Right forelimb (tissue), 1 donor: Measurements from ENCODE around the gene CNTFR.

Experiments
- DNase-seq: peaks from one replicate; pipeline ENCODE4 v3.0.0-alpha.2; 2018

The CNTFR gene

DNA sequence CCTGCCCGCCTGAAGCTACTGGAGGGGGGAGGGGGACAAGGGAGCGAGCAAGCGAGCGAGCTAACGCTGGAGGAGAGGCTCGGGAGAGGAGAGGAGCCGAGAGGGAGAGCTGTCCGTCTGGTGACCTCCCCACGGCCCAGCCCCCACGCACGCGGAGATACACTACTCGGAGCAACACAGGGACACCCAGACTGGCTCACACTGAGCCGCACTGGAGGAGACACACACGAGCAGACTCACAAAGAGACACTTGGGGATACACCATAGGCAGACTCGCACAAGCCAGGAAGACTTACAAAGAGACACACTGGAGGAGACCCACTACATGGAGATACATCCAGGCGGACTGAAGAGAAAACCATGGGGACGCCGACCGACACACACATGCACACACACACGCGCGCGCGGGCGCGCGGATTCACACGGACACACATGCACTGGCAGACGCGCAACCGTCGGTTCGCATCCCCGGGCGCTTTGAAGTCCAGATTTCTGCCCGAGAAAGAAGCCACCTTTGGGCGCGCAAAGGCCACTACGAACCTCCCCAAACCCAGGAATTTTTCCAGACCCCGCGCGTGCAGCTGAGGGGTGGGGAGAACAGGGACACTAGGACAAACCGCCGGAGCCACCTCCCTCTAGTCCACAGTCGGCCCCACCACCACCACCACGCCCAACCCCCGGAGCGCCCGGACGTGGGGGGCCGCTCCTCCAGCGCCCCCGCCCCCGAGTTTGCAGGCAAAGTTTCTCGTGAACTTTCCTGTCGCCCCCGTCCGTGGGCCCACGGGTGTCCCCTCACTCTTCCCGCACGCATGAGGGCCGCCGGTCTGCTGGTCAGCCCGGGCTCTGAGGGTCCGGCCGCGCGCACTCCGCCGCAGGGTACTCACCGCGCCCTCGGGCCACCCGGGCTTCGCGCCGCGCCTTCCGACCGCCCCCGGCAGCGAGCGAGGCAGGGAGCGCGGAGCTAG is 571 bp downstream of the CNTFR start:
- no peak for DNase-seq

DNA sequence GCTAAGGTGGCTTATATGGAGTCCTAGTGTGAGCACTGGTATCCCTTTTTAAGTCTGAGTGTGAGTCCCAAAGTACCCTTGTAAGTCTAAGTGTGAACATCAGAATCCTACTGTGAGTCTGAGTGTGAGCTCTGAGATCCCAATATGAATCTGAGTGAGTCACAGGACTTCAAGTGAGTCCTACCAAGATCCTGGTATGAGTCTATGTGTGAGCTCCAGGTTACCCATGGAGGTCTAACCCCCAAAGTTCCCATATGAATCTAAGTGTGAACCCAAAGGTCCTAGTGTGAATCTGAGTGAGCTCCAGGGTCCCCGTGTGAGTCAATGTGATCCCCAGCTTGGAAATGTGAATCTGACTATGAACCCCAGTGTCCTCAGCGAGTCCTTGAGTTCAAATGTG is 2.3 kb downstream of the CNTFR start:
- no peak for DNase-seq

DNA sequence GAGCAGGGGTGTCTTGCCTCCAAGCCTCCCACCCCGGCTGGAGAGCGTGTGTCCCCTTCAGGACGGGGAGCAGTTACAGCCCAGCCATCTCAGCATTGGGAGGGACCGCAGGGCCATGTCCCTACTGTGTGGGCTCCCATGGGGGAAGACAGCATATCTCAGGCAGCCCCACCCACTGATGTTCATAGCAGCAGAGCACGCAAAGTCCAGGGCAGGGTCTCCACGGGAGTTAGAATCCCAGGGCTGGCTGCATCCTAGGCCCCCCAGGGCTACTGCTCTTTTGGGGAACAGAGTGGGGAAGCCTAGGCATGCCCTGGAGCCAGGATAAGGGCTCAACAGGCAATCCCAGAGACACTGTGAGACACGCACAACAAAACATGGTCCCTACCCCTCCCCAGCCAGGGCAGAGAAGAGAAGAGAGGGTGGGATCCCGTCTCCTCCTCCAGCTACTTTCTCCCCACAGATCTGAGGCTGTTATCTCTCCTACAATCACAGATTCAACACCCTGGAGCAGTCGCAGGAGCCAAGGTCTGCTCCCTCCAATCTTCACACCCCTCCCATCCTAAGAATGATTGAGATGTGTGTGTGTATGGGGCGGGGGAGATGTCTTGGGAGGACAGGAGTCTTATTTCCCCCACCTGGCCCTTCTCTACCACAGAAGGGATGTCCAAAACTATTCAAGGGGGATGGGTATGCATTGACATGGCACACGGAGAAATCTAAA is 3.4 kb downstream of the CNTFR start:
- no peak for DNase-seq

DNA sequence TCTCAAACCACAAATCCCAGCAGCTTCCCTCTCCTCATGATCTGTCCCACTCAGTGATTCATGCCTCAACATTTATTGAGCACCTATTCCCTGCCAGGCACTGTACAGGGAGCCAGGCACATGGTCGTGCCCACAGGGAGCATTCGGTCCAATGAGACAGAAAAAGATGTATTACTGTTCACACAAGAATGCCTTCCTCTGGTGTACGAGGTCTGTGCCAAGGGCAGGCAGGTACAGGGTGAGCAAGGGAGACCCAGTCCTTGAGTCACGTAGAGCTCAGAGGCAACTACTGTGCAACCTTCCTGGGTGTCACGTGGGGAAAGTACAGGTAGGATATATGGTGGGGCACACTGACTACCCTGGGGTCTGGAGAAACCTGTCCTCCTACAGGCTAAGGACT is 4.6 kb downstream of the CNTFR start:
- DNase-seq: no peak

DNA sequence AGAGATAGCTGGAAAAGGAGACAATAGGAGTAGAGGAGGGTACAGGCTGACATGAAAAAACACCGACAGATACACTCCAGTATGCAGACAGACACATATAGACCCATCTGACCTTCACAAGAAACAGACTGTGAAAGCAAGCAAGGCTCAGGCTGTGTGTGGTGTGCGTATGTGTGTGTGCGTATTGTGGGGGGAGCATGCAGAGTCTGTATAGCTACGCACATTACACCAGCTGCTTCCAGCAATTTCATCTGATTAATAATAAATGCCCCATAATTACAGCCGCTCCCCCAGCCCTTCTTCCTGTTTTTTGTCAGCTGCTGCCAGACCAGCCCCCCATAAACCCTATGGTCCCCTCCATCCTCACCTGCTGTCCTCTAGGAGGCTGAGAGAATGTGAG is 6.7 kb downstream of the CNTFR start:
- DNase-seq: no peak

DNA sequence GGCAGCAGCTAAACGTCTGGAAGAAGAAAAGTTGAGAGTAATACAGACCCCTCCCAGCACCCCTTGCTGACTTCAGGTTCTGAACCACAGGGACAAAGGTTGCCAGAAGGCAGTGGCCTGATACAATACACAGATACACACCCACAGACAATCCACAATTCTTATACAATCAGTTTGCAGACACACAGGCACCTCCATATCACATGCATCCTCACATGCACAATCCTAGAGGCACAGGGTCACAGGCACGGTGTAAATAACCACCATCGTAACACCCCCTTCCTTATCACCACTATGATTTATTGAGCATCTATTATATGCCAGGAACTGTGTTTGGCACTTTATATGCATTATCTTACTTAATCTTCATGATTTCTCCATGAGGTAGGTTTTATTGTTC is 8.2 kb downstream of the CNTFR start:
- DNase-seq: no peak

DNA sequence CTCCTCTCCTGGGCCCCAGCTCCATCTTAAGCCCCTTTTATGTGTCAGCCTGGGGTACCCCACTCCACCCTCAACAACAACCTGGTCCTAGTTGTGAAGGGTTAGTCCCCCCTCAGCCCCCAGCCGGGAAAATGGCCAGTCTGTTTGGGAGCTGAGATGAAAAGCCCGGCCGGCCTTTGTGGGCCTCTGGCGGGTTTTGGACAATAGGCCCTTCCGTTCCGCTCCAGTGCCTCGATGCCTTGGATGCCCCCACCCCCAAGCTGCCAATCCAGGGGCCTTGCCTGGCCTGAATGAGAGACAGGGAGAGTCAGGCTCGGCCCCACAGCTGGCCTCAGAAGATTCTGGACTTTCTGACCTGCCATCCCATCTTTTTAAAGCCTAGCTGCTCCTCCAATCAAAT is 9.2 kb downstream of the CNTFR start:
- DNase-seq: no peak

DNA sequence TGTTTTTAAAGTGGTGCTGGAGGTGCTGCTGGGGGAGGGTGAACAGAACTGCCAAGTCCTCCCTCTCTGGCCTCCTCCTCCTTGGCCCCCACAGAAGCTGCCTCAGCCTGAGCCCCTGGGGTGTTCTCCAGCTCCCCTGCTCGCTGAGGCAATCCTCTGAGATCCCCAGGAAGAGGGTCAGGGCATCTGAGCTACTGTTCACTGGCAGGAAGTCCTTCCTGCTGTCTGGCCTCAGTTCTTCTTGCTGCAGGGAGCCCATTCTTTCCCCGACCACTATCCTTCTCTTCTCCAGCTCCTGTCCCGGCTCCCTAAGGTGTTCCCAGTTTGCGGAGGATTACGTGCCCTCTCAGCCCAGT is 9.7 kb downstream of the CNTFR start:
- no peak for DNase-seq

DNA sequence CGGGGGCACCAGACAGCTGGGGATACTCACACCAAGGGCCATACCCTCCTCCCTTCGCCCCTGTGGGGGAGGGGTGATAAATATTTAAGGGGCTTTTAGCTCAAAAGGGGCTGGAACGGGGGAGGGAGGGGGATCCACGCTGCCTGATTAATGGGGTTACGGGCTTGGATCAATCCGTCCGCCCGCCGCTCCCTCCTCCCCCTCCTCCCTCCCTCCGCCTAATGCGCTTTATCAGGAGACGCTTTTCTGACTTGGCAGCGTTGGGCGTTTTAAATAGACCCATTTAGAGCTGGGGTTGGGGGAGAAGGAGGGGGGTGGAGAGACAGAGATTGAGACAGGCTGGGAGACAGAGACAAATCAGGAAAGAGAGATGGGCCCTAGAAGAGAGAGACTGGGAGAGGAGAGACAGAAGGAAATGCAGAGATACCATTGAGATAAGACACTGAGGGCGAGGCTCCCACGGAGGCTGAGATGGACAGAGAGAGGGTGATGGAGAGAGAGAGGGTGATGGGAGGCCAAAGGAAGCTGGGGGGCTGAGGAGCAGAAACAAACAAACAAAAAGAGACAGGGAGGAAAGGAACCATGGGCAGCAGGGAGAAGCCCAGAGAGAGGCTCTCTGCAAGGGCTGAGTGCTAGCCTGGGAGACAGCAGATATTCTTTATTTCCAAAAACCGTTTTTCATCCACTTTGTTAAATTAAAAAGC is 10.3 kb downstream of the CNTFR start:
- no peak for DNase-seq

DNA sequence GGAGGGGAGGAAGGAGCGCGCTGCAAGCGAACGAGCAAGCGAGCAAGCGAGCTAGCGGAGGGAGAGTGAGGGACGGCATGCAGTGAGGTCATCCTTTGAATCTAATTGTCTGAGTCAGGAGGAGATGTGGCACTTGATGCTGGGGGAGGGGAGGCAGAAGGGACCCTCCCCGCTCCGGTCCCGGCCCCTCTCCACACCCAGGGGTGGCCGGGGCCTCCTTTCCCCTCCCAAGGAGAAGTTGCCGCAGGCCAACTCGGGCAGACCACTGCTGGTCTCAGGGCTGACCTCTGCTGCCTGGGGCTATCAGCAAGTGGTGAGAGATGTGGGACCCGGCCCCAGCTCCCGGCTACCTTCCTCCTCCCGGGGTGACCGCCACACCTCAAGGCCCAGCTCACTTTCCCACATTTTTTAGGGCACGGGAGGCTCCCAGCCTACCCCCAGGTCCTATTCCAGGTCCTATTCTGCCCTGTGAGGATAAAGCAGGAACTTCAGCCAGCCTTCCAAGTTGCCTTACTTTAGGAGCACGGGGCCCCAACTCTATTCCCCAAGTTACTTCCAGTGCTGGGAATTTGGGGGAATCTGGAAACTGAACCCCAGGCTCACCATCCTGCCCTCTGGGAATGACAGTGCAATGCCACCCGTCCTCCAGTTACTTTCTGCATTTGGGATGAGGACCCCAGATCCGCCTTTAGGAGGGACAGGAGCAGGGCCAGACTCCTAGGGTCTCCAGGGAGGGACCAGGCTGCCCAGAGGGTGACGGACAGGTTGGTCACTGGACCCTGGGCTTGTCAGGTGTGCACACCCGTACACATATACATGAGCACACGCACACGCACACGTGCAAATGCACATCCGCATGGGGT is 11.1 kb downstream of the CNTFR start:
- peak; percentile 60 for DNase-seq

DNA sequence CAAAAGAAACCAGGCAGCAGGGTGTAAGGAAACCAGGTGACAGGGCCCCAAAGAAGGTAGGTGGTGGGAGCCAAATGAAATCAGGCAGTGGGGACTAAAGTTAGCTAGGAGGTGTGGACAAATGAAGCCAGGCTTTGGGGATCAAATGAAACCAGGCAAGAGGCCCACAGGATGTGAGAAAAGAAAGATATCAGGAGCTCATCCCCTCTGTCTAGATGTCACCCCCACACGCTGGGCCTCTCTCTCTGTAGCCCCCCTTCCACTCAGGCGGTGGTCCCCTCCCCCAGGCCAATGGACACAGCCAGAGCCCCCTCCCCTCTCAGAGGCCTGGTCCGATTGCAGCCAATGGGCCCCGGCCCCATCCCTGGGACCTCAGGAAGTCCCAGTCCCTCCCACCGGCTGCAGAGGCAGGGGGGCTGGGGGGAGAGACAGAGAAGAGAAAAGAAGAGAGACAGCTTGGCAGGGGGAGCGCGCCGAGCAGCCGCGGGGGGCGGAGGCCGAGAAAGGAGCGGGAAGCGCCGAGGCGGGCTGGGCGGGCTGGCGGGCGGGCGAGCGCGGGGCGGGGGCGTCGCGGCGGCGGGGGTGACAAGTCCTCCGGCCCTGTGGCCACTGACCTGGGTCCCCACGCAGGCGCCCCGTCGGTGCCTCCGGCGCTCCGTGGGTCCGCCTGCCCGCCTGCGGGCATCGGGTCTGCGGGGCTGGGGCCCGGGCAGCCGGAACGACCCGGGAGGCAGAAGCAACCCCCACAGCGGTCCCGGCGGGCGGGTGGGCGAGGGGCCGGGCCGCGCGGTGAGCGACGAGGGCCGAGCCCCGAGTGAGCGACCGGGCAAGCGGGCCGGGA is 11.9 kb downstream of the CNTFR start:
- peak; percentile 82 for DNase-seq

DNA sequence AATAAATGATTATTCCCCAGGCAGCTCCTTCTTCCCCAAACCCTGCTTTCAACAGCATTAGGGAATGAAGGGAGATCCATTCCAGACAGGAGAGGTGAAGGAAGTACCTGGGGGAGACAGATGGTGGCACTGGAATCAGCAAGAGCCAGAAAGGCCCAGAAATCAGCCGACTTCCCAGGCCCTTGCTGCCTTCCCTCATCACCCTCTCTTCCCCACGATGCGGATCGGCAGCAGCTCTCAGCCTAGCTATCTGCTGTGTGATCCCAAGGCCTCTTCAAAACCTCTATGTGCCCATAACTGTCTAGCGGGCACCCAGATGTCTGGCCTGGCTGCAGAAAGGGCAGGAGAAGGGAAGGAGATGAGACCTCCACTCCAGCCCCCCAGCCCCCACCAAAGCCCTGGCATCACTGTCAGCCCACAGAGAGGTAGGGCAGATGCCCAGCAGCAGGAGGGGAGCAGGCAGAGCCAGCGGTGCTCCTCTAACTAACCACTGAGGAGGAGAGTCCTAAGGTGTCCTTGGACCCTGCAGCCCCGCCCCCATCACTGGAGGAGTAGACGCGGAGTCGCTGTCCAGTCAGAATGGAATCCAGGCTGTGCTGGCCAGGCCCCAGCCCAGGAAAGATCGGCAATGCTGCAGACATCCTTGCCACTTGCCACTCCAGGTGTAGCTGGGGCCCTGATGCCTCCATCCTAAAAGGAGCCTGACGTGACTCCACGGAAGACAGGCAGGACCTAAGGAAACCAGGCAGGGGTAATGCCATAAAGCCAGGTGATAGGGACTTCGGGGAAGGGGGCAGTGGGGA is 12.7 kb downstream of the CNTFR start:
- no peak for DNase-seq

DNA sequence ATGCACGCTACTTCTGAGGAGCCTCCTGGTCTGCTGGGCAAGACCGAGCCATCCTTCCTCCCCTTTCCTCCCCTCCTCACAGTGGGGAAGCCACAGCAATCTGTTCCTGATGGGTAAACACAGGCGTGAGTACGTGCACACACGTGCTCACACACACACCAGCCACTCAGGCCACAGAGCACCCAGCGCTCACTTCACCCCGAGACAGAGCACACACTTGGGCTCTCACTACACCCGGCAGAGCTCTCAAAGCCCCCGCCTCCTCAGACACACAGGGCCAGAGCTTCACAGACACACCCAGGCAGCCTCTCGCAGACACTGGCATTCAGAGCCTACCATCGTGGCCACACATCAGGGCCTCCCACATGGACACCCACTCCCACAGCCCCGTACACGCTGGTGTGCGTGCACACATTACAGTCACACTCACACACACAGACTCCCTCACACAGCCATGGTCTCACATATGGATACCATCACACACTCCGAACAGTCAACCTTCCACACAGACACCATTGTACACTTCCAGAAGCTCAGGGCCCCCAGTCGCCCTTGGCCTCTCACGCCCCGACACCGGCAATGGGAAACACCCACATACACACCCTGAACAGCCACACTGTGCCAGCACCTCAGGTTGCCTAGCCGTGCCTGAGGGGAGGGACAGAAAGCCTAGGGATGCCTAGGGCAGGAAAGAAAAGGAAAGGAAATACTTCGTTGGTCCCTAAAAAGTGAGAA is 13.5 kb downstream of the CNTFR start:
- no peak for DNase-seq

DNA sequence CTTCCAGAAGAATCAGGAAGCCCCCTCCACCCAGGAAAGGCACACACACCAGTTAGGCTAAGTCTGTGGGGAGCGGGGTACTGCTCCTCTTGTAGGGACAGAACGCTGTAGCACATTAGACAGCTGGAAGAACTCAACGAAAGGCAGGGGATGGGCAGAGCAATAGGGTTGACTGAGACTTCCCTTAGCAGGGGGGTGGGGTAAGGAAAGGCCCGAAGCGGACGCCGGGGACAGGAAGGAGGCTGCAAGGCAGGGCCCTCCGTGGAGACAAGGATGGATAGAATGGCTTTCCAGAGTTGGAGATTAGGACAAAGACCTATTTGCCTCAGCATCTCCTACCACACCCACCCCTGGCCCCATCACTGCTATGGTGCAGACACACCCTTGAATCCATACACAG is 14.3 kb downstream of the CNTFR start:
- DNase-seq: no peak

DNA sequence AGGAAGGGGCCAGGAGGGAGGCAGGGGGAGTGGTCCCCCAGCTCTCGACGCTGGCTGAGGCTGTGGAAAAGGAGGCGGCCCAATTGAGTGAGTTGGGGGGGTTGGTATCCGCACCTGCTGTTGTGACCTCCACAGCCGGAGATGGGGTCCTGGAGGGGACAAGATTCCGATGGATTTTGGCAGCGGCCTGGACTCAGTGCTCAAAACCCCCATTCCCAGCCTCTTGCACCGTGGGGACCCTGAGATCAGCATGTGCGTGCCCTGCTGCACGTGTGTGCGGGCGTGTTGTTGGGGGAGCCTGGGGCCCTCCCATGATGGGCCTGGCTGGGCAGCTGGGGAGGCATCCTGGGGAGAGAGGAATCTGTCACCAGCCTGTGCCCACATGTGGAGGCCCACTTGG is 15.0 kb downstream of the CNTFR start:
- no peak for DNase-seq

DNA sequence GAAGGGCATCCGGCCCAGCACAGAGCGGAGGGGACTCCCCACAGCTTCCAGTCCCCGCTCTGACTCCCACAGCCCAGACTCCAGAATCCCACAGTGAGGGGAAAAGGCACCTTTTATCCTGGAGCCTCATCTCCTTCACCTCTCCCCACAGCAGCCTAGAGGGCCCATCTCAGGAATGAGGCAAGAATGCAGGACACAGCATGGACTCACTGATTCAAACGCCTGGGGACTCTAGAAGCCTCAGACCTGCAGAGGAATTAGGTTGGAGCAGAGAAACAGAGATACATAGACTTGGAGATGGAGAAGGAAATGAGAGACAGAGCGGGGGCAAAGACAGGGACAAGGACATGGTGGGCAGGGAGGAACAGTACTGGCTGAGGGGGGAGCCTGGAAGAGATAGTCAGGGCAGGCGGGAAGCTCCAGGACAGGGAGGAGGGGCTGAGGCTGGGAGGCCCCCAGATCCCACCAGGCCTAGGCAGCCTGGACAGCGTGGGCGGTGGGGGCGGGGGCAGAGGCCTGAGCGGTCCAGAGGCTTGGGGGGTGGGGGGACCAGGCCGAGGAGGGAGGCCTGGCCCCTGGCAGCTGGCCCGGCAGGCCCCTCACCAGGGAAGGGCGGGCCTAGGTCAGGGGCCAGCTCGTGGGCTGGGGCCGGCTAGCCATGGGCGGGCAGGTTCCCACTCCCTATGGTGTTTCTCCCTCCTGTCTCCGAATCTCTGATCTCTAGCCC is 15.8 kb downstream of the CNTFR start:
- DNase-seq: no peak

DNA sequence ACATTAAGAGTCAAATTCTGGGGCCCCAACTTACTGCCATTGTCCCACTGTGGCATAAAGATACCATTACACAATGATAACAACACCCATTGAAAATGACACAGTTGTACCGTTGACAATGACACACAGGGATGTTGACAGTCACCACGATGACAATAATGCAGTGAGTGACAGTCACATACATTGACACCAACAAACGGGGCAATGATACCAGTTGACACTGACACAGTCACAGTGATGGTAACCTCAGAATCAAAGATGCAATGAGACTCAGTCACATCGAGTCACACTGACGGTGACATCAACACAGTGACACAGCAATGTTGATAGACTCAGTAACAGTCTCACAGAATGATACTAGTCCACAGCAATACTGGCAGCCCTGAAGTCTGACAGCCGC is 16.9 kb downstream of the CNTFR start:
- no peak for DNase-seq

DNA sequence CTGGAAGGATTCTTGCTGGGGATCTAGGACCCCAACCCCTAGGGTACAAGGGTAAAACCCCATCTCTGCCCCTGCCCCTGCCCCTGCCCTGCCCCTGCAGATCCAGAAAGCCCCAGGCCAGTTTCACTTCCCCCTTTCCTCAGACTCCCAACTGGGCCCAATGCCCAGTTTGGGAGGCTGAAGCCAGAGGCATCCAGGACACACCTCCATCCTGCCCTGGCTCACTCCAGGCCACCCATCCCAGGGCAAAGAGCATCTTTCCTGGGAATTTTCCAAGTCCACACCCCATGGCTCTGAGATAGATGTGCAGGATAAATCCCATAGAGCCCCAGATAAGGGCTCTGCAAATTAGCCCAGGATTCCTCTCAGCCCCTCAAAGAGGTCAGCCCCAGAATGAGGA is 17.4 kb downstream of the CNTFR start:
- DNase-seq: no peak

DNA sequence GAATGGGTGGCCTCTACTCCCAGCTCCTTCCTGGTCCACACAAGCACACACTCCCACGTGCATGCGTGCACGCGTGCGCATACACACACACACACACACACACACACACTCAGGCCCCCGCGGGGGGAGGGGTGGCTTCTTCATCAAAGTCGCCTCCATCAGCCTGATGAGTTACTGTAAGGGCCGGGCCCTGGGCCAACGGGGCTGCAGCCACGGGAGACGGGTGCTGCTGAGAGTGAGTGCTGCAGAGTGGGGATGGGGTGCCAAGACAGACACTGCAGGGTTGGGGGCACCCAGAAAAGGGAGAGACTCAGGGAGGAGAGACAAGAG is 18.1 kb downstream of the CNTFR start:
- no peak for DNase-seq
